Liver (tissue), 3 donors: Measurements from ENCODE around the gene AGAP9.
"Not testable (repeated sequence)": the region's sequence is repeated elsewhere in the genome, so short reads cannot be mapped to it uniquely, and the experiment has no call there.

Experiments
- ATF3 ChIP-seq: IDR thresholded peaks from 2 replicates; pipeline ENCODE4 v1.6.1; 2016; ENCODE audit warnings: antibody characterized with exemption
- CTCF ChIP-seq: fragments of 150-350 bp; IDR thresholded peaks from 2 replicates; pipeline ENCODE4 v1.5.1; 2017; ENCODE audit warnings: improper control_type of control experiment, low read depth, low read length; ENCODE audit not compliant: missing input control
- GABPA ChIP-seq, 2 donors: IDR thresholded peaks in 1 of 2; conservative IDR thresholded peaks in 1 of 2; 2 replicates each; pipeline ENCODE4 v1.6.1; 2016; ENCODE audit warnings: antibody characterized with exemption in 2 of 2, mild to moderate bottlenecking in 1 of 2, moderate library complexity in 1 of 2
- HNF4A ChIP-seq, 2 donors: conservative IDR thresholded peaks; 2 replicates each; pipeline ENCODE4 v1.6.1; 2016; ENCODE audit warnings: antibody characterized with exemption in 2 of 2, mild to moderate bottlenecking in 2 of 2
- JUND ChIP-seq, 2 donors: IDR thresholded peaks; 2 replicates each; pipeline ENCODE4 v1.6.1; 2016; ENCODE audit warnings: antibody characterized with exemption in 2 of 2
- RAD21 ChIP-seq, 2 donors: IDR thresholded peaks; 2 replicates each; pipeline ENCODE4 v1.6.1; 2016; ENCODE audit warnings: antibody characterized with exemption in 2 of 2, mild to moderate bottlenecking in 2 of 2
- REST ChIP-seq: IDR thresholded peaks from 2 replicates; pipeline ENCODE4 v1.6.1; 2016; ENCODE audit warnings: antibody characterized with exemption, mild to moderate bottlenecking
- TAF1 ChIP-seq: conservative IDR thresholded peaks from 2 replicates; pipeline ENCODE4 v1.6.1; 2016; ENCODE audit warnings: antibody characterized with exemption, mild to moderate bottlenecking
- YY1 ChIP-seq: IDR thresholded peaks from 2 replicates; pipeline ENCODE4 v1.6.1; 2016; ENCODE audit warnings: antibody characterized with exemption, mild to moderate bottlenecking
- donor health status: healthy.
- donor health status: healthy.

- not testable (repeated sequence) for TF ChIP-seq CTCF; ATF3; TAF1; HNF4A (conservative IDR thresholded peaks at IDR 0.05); YY1; REST; GABPA (IDR thresholded peaks at IDR 0.05 in 1 of 2, conservative IDR thresholded peaks at IDR 0.05 in 1 of 2); RAD21 (IDR thresholded peaks at IDR 0.05); JUND (IDR thresholded peaks at IDR 0.05)
These were observed 48.3 kb downstream of the AGAP9 start for GRCh38 chr10:47475101-47475500.
